ENCODE data around the gene BDP1.

GRCh38 chr5:71471193-71471592 lies 15.7 kb downstream of the BDP1 start:
- no peak for TF ChIP-seq RAD21 (IDR thresholded peaks at IDR 0.05; ENCODE audit: low read length)
- no peak for TF ChIP-seq EP300 (IDR thresholded peaks at IDR 0.05; ENCODE audit: borderline replicate concordance in 1 of 2, low read depth in 1 of 2, low read length in 1 of 2)
- no peak for TF ChIP-seq CHD2 (IDR thresholded peaks at IDR 0.05; ENCODE audit: low read length, partially characterized antibody)
- TF ChIP-seq CTCF (IDR thresholded peaks at IDR 0.05) = no peak
